DLD1 (cell line): ENCODE measurements around the gene DGKI.
"Not testable (repeated sequence)": the region's sequence is repeated elsewhere in the genome, so short reads cannot be mapped to it uniquely, and the experiment has no call there.

Source experiments
- in situ Hi-C: cut with HindIII; loops from 2 replicates; pipeline ENCODE4 v1.10.0; 2017; ENCODE audit warnings: low sequenced_read_pairs

DGKI gene

DNA sequence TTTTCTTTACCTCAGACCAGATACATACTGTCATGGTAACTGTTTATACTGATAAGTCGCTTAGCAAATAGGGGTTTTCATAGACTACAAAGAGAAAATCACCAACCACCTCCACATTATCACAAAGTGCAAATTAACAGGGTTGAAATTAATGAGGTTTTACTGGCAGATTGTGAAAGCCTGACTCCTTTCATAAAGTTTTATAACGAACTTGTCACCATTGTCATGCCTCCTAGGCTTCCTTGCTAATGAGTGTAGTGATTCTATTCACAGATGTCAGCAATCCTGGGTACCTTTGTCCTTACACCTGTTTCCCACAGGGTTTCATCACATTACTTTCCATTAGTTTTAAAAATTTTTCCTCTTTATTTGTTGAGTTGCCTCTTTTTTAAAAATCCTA lies 361.0 kb downstream of the DGKI start:
- in situ Hi-C loops, result no loop called here

DNA sequence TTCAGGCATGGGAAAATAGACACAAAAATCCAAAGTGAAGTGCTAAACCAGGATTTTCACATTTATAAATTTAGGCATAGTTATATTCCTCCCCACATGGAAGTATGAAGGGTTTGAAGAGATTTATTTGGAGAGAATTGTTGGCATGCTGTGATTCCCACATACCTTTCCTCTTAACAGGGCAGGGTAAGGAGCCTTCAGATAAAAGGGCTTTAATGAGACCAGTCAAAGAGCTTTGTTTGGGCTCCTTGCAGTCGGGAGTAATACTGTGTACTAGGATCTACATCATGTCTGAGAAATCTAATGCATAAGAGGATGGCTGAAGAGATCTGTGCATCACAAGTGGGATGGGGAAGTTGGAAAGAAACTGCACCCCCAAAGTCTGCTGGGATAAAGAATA lies 362.4 kb downstream of the DGKI start:
- in situ Hi-C loops, result no loop called here

DNA sequence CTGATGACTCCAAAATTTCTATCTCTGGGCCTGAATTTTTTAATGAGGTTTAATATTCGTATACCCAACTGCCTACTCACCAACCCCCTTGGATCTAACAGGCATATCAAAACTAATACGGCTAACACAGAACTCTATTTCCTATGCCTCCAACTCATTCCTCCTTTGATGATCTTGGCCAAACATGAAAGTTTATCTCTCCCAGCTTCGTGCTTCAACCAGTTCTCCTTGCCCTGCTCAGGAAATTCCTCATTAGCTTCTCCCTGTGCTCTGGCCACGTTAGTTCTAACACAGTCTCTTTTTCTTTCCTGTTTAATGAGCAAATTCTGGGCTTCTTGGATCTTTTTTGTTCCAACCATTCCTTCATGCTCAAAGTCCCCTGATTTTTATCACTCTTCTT lies 364.3 kb downstream of the DGKI start:
- in situ Hi-C loops, result no loop called here

DNA sequence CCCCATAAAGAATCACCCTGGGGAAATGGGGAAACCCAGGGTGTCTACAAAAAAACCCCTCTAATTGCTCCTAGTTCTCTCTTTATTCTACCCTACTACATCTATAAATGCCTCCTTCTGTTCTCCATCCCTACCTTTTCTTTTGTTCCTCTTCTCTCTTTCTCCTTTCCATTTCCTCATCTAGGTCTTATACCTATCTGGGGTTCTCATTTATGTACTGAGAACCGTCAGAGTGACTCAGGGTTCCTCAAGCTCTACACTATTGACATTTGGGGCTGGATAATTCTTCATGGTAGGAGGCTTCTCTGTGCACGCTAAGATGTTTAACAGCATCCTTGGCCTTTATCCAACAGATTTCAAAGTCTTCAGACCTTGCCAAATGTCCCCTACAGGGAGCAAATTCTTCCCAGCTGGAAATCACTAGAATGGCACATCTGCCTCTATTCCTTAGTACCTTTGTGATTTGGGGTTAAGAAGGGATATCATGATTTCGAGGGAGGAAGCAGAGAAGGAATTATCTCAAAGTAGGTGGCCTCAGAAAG lies 365.9 kb downstream of the DGKI start:
- in situ Hi-C loops, result no loop called here

DNA sequence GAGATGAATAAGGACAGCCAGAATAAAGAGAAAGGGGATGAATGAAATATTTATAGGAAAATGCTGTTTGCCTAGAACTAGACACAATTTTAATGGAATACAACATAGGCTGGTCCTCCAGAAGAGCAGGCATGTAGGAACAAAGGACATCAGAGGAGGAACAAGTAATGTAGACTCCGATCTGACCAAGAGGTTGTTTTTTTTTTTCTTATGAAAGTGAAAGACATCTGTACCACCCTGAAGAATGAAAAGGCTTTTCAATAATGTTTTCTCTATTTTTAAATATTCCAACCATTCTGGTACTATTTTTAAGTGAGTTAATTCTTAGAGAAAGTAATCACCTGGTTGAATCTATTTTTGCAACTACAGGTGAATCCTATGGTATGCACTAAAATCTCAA lies 366.4 kb downstream of the DGKI start:
- in situ Hi-C loops, result no loop called here

DNA sequence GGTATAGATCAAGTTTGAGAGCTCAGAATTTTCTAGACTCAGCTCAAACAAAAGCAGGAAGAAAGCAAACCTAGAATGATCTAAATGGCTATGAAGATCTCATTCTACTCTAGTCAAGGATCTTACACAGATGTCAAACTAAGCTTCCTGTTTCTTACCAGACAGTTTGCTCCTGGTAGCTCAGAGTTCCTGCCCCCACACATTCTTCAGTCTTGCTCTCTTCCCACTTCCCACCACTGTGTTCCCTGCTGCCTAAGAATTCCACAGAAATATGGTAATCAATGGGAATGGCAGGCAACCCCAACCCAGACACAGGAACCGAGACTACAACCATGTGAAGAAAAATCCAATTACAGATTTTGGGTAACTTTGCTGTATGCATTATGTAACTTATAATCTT lies 369.8 kb downstream of the DGKI start:
- in situ Hi-C loops, result no loop called here

DNA sequence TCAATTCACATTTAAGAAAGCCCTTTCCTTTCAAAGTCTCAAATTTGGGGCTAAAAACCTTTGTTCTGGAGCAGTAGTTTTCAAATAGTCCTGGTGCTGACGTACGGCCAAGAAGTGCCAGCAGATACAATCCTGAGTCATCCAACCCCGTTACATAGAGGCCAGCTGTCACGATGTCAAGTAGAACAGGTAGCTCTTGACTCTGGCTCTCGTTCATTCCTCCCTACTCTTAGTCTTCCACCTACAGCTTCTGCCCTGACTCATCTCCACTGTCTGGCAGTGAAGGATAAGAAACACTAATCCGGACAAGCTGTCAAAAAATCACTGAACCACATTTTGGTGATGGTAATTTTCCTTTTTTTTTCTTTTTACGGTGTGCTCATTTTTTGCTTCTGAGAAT lies 370.8 kb downstream of the DGKI start:
- in situ Hi-C loops, result no loop called here

DNA sequence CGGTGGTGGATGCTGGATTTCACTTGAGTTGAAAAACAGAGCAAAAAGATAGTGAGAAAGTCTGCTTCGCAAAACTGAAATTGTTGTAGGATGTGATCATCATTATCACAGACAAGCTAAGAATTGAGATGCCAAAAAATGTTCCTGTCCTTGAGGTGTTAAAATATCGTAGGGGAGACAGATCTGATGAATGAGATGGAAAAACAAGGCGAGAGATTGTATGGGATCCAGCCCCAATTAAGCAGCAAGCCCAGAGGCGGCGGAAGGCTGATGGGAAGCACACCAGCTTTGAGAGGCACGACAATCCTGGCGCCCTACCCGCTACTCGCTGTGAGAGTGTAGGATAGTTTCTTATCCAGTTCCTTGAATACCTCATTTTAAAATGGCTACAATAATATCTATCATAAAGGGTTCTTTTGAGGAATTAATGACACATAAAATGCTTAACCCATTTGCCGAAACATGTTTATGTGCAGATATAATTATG lies 372.2 kb downstream of the DGKI start:
- in situ Hi-C loops, result no loop called here

DNA sequence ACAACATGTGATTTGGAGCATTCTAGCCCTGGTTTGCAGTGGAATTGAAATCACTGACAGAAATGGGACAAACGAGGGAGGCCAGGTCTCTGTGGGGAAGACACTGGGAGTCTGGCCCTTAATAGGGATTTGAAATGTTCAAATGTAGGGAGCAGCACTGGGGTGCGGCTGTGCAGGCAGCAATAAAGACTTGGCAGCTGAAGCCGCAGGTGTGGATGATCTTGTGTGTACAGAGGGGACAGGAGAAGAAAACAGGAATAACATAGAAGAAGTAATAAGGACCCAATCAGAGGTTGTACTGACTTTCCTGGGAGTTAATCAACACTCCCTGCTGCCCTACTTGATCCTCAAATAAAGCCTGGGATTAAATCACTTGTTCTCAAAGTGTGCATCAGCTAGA lies 375.6 kb downstream of the DGKI start:
- in situ Hi-C loops, result no loop called here

DNA sequence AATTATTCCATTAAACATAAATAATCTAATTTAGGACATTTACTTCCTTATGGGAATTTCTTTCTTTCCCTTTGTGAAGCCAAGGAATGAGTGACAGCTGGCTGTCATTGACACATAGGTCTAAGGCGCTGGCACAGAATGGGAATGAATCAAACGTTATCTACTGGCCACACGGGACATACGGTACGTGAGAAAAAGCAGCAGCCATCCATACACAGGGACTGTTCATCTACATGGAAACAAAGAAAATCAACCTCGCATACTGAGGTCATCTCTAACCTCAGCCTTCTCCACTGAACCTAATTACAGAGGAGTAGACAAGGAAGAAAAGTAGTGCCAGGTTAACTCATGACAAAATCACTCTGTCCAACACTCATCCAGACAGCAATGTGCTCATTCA lies 376.9 kb downstream of the DGKI start:
- in situ Hi-C loops, result no loop called here

DNA sequence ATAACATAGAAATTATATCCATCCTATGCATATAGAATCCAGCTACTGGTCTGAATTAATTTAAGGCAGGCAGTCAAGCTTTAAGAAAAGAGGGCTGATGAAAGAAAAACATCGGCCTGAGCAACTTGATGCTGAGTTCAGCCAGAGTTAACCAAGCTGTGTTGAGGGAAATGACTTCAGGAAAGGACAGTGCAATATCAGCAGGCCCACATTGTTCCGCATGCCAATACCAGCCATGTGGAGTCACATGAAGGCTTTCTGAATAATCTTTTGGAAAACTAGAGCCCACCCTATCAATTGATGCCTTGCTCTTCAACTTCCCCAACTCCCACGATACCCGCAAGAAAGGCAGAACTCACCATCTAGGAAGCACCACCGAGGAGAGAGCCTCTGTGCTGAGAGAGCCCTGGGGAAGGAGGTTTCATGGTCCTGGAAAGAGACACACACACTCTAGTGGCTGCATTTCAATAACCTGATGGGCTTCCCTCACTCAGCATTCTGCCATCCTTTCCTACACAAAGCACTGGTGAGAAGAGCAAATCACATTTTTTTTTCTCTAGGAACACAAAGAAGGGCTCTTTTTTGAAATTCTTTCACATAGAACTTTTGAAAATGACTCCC lies 377.5 kb downstream of the DGKI start:
- in situ Hi-C loops, result no loop called here

DNA sequence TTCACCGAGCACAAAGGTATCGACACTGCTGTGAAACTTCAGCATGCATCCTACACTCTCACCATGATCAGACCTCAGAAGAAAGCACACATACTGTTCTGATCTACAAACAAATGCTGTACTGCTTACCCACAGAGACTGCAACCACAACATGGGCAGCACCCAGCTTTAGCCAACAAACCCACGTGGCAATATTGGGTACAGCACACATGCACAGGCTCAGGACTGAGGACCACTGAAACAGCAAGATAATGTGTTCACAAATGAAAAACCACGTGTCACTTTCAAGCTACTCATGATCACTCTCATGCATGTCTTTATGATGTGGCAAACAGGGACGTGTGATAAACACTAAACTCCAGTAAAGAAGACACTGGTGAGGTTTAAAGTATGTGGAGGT lies 383.9 kb downstream of the DGKI start:
- in situ Hi-C loops, result no loop called here

DNA sequence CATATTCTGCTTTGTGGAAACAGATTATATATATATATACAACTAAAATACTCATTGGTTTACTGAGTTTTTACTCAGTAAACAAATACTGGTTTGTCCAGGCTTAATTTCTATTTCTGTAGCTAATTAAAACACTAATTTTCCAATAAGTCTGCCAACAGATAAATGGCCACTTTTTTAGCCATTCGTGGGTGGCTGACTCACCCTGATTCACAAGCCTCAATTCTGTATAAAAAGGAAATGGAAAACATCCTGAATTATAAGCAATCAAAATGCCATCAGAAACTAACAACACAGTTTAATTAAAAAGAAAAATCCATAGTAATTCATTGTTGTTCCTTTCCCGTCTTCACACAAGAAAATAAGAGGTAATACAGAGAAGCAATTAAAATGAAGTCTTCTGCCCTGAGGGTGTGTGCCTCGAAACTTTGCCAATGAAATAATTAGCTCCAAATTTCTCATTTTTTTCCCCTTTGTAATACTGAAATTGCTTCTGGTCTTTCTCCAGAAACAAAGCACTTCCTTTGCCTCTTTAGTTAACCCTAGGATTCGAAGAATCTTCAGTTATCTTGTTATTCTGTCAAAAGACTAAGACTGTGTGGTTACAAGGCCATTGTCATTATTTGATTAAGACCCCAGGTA lies 384.6 kb downstream of the DGKI start:
- in situ Hi-C loops, result no loop called here

DNA sequence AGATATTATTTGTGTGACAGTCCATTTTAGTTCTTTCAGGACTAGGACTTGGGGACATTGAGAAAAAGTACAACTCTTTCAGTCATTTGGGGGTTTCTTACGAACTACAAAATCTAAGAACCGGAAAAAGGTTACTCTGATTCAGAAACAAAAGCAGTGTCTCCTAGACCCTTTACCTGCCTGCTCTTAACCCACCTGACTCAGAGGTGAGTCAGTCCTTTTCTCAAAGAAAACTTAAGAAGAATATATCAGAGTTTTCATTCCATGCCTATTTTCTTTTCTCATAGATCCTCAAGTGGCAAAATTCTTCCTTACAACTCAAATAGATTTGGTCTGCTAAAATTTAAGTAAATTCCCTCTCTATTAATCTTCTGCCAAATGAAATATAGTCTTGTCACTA lies 388.4 kb downstream of the DGKI start:
- in situ Hi-C loops, result no loop called here

DNA sequence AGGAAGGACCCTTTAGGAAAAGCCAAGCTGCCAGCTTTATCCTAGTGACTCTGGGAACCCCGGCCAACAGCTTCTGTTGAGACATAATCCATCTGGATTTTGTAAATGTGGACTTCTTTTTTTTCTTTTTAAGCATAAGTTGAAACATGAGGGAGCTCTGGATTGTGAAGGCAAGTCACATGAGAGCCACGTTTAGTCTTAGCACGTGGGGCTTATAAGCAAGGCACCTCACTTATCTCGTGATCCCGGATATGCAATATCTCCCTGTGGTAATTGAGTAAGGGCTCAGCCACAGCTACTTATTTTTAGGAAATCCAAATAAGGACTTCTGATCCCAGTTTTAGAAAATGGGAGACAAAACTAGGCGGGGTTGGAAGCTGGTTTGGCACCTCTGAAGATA lies 392.0 kb downstream of the DGKI start:
- in situ Hi-C loops, result no loop called here

DNA sequence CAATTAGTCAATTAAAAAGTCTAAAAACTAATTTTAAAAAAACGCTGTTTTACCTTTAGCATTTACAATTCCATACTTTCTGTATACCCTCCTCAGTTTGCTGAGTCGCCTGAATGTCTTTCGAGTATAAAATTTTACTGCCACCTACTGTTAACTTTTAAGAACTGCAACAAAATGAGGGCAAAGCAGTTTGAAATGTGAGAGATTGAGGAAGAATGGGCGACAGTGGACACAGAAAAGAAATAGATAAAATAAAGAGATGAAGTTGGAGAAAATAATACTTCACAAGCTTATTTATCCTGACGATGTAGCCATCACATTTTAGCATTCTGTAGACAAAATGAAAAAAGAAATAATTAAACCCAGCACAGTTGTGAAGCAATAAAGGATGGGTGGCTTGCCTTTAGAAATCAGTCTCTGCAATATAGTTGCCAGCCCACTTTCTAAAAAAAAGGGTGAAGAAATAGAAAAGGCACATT lies 392.5 kb downstream of the DGKI start:
- in situ Hi-C loops, result no loop called here

DNA sequence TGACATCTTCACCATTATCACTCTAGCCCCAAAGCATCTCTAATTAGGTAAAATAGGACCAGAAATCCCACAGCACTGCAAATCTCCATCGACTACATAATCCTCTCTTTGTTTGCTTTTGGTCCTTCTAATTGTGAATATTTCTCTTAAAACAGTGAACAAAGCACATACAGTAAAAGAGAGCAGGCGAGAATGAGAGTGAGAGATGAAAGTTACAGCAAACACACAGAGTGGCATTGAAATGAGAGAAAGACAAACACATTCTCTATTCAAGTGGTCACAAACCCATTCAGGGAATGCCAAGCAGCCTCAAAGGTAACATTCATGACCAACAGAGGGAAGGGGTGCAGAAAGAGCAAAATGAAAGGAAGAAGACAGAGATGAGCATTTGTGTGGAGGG lies 393.4 kb downstream of the DGKI start:
- in situ Hi-C loops, result no loop called here

DNA sequence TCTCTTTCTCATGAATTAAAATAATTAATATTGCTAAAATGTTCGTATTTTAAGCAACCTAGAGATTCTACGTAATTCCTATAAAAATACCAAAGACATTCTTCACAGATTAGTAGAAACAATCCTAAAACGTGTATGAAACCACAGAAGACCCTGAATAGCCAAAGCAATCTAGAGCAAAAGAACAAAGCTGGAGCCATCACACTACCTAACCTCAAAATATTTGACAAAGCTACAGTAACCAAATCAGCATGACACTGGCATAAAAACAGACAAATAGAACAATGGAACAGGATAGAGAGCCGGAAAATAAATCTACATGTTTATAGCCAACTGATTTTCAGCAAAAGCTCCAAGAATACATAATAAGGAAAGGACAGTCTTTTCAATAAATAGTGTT lies 397.8 kb downstream of the DGKI start:
- in situ Hi-C loops, result no loop called here

DNA sequence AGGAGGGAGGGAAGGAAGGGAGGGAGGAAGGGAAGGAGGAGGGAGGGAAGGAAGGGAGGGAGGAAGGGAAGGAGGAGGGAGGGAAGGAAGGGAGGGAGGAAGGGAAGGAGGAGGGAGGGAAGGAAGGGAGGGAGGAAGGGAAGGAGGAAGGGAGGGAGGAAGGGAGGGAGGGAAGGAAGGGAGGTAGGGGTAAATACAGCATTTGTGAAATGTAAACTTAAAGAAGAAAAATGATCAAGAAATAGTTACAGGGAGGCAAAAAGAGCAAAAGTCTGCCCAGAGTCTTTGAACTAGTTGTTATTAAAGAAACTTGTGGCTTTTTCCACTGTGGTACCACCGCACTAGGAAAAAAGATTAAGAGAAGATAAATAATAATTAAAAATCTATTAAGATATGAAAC lies 398.2 kb downstream of the DGKI start:
- in situ Hi-C loops, result not testable (repeated sequence)

DNA sequence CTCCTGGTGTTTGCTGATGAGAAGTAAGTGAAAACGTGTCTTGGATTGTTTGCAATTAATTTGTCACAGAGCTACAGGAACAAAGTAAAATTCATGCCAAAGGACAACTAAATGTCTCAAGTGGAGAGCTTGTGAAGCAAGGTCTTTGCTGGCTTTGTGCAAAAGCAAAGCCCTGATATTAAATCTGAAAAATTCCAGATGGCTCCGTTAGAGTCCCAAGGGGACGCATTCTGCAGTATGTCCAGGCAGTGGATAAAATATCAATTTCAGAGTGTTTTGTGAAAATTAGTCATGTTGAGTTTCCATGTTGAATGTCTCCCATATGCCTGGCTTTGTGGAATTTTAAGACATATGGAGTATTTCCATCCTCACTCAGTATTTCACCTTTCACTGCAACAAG lies 400.7 kb downstream of the DGKI start:
- in situ Hi-C loops, result no loop called here

DNA sequence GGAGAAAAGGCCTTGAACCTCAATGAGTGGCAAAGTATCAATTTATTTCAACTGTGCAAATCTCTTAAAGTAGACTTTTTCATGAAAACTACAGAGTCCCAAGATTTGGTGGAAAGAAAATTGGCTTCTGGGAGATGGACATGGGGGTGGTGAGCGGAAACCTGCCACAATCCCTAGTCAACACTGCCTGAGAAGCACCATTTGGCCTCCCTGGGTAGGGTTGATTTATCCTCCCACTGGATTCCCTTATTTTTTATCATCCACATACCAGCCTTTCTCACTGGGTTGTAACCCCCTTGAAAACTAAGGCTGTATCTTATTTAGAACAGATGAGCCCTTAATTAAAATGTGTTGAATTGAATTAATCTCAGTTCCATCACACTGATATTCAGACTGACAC lies 401.5 kb downstream of the DGKI start:
- in situ Hi-C loops, result no loop called here

DNA sequence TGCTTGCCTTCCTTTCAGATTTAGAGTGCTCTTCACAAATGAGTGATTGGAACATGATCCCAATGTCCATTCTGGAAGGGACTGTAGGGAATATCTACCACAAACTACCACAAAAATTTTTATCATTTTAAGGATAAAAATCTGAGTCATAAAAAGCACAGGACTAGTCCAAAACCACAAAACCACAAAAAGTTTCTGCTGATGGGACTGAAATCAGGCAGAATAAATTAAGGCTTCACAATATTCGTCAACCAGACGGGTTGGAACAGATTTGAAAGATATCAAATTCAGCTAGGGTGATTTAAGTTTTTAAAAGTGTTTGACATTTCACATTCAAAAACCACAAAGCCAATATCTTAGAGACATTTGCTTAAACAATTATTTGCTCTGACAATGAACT lies 403.2 kb downstream of the DGKI start:
- in situ Hi-C loops, result no loop called here

DNA sequence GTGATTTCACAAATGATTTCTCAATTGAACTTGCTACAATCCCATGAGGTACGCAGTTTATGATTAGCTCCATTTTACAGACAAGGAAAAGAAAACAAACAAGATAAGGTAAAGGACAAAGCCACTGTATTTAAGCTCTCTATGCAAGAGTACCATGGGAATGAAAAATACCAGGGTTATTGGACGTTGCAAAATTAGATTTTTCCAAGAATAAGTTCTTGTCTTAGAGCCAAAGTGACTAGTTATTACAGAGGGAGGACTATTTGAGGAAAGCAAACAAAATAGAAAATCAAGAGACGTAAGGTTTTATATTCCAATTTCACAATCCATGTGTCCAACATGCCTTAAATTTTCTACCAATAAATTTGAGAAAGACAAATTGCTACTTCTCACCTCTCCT lies 405.3 kb downstream of the DGKI start:
- in situ Hi-C loops, result no loop called here
